Measurements from ENCODE around the gene LMAN2L.

The LMAN2L gene

GRCh38 chr2:96769814-96770213 is 29.9 kb upstream of the LMAN2L start:
- Histone ChIP-seq H3K4me3 (replicated peaks; ENCODE audit: insufficient read depth, low read length) (no peak overlapping the region), H3K27ac (replicated peaks) (no peak overlapping the region), H3K27me3 (ENCODE audit: insufficient read depth, poor library complexity, severe bottlenecking) (no peaks in the 10 kb centered on the region)
- peak in 1 of 2 experiments; percentile 46 for DNase-seq (ENCODE audit: low read depth in 1 of 2, low spot score in 1 of 2)
- TF ChIP-seq POLR2AphosphoS5 (IDR thresholded peaks at IDR 0.05; ENCODE audit: low read depth) (no peak), REST (IDR thresholded peaks at IDR 0.05; ENCODE audit: insufficient replicate concordance, low read depth) (no peak), SPI1 (IDR thresholded peaks at IDR 0.05; ENCODE audit: borderline replicate concordance, low read depth) (no peak), CTCF (IDR thresholded peaks at IDR 0.05; ENCODE audit: insufficient read depth, low read length) (no peak), GABPA (IDR thresholded peaks at IDR 0.05; ENCODE audit: low read depth) (no peak)

- no peak for DNase-seq (ENCODE audit: low read depth in 1 of 2, low spot score in 1 of 2)
- TF ChIP-seq SPI1 (IDR thresholded peaks at IDR 0.05; ENCODE audit: borderline replicate concordance, low read depth) = no peak
- TF ChIP-seq CTCF (IDR thresholded peaks at IDR 0.05; ENCODE audit: insufficient read depth, low read length) = no peak
- no peak for TF ChIP-seq POLR2AphosphoS5 (IDR thresholded peaks at IDR 0.05; ENCODE audit: low read depth)
- no peak for TF ChIP-seq REST (IDR thresholded peaks at IDR 0.05; ENCODE audit: insufficient replicate concordance, low read depth)
- TF ChIP-seq GABPA (IDR thresholded peaks at IDR 0.05; ENCODE audit: low read depth) = no peak
- no peak overlapping the region for H3K4me3 ChIP-seq (replicated peaks; ENCODE audit: insufficient read depth, low read length)
- no peaks in the 10 kb centered on the region for H3K27me3 ChIP-seq (ENCODE audit: insufficient read depth, poor library complexity, severe bottlenecking)
- no peak overlapping the region for H3K27ac ChIP-seq (replicated peaks)
Measured at GRCh38 chr2:96768083-96768561, 28.3 kb upstream of the LMAN2L start.

- no peak overlapping the region for H3K4me3 ChIP-seq (replicated peaks; ENCODE audit: insufficient read depth, low read length)
- DNase-seq (ENCODE audit: low read depth in 1 of 2, low spot score in 1 of 2) = no peak
- H3K27me3 ChIP-seq (ENCODE audit: insufficient read depth, poor library complexity, severe bottlenecking) = no peaks in the 10 kb centered on the region
- no peak for TF ChIP-seq GABPA (IDR thresholded peaks at IDR 0.05; ENCODE audit: low read depth)
- TF ChIP-seq CTCF (IDR thresholded peaks at IDR 0.05; ENCODE audit: insufficient read depth, low read length) = no peak
- no peak for TF ChIP-seq REST (IDR thresholded peaks at IDR 0.05; ENCODE audit: insufficient replicate concordance, low read depth)
- TF ChIP-seq SPI1 (IDR thresholded peaks at IDR 0.05; ENCODE audit: borderline replicate concordance, low read depth) = no peak
- no peak for TF ChIP-seq POLR2AphosphoS5 (IDR thresholded peaks at IDR 0.05; ENCODE audit: low read depth)
- no peak overlapping the region for H3K27ac ChIP-seq (replicated peaks)
Measured at GRCh38 chr2:96767135-96767871, 27.4 kb upstream of the LMAN2L start.
